SK-N-SH treated with all-trans-retinoic acid at 6 μM for 48 hours (cell line): ENCODE results near the gene SPTLC1.

ENCODE experiments used
- ARNTL ChIP-seq: fragments of 450-650 bp; formaldehyde crosslinking; IDR thresholded peaks from 2 replicates; pipeline ENCODE4 v1.5.0; 2020; ENCODE audit warnings: low read depth, mild to moderate bottlenecking, moderate library complexity, borderline replicate concordance
- ESRRG ChIP-seq: fragments of 250-450 bp; sonication (Bioruptor Pico); IDR thresholded peaks from 2 replicates; pipeline ENCODE4 v1.6.1; 2021; ENCODE audit warnings: mild to moderate bottlenecking
- PATZ1 ChIP-seq: fragments of 250-450 bp; sonication (Bioruptor Pico); IDR thresholded peaks from 2 replicates; pipeline ENCODE4 v1.8.0; 2020; ENCODE audit warnings: mild to moderate bottlenecking, moderate library complexity, borderline replicate concordance
- RARB ChIP-seq: fragments of 250-450 bp; sonication (Bioruptor Pico); IDR thresholded peaks from 2 replicates; pipeline ENCODE4 v1.8.0; 2021; ENCODE audit warnings: mild to moderate bottlenecking, moderate library complexity
- SNAI2 ChIP-seq: fragments of 250-450 bp; sonication (Bioruptor Pico); IDR thresholded peaks from 2 replicates; pipeline ENCODE4 v1.5.0; 2020; ENCODE audit warnings: mild to moderate bottlenecking, moderate library complexity
- ZFP30 ChIP-seq: fragments of 450-650 bp; formaldehyde crosslinking; IDR thresholded peaks from 2 replicates; pipeline ENCODE4 v1.5.0; 2022; ENCODE audit warnings: mild to moderate bottlenecking, moderate library complexity
- ZNF565 ChIP-seq: fragments of 450-650 bp; formaldehyde crosslinking; conservative IDR thresholded peaks from 2 replicates; pipeline ENCODE4 v1.5.0; 2020; ENCODE audit warnings: low read depth, mild to moderate bottlenecking, moderate library complexity
- ZNF70 ChIP-seq: fragments of 450-650 bp; formaldehyde crosslinking; IDR thresholded peaks from 2 replicates; pipeline ENCODE4 v1.5.0; 2020; ENCODE audit warnings: mild to moderate bottlenecking, moderate library complexity

DNA sequence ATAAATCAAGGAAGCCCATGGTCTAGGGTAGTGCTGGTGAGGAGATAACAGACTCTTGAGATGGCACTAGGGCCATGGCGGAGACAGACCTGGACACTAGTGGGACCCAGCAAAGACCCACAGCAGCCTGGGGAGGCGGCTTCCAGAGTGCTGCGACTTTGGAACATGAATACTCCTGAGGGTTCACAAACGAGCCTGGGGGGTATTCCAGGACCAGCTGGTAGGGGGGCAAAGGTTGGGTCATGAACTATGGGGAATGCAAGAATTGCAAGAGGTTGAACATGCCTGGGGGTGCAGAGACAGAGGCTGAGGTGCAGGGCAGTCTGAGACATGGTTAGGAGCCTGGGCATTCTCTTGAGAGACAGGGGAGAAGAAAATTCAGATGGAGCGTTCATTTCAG lies 43.8 kb upstream of the SPTLC1 start:
- TF ChIP-seq RARB (CRISPR knock-in tag) (no peak), ESRRG (CRISPR knock-in tag) (no peak), ZNF565 (CRISPR knock-in tag) (no peak), ZNF70 (no peak), PATZ1 (no peak), SNAI2 (no peak), ZFP30 (no peak), ARNTL (CRISPR knock-in tag) (no peak)
